ENCODE measurements around the gene MYOZ3. TPM values are rescaled to one million over a fixed set of nuclear protein-coding genes. Genes with fewer than 3 reads are reported as not detected.

MYOZ3 gene
- total RNA-seq, 1 experiment from 2014 or later: 0.10 TPM

DNA sequence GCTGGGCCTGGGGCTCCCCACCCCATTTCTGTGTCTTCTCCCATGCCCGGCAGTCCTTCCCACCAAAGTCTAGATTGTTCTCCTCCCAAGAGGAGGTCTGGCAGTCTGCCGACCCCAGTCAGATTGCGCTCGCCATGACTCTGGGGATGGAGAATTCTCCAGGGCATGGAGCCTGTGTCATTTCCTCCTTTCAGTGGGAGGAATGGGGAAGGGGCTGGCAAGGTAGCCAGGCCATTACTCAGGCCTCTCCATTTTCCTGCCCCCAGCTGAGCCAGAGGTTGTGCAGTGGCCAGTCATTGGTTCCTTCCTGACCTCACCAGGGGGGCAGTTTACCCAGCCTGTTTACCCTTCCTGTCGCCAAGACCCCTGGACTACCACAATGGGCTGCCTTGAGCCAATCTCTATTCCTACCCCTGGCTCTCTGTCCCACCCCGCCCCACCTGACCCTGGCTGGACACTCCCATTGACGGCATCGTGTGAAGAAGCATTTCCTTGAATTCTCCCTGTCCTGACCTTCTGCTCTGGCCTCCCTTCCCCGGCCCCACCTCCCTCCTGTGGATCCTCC, 20.0 kb upstream of the MYOZ3 start:
- BruUV-seq (replicated peaks): no TSS peak
- H2AFZ ChIP-seq (ENCODE audit: low read depth, low read length, poor library complexity, severe bottlenecking): no peak overlapping the region
- H3K9me3 ChIP-seq (ENCODE audit: control insufficient read depth in 1 of 2, insufficient read depth in 1 of 2, low read depth in 1 of 2, low read length in 2 of 2): no peaks in the 10 kb centered on the region
- H3K9ac ChIP-seq (ENCODE audit: low read length): no peak overlapping the region
- no peaks in the 10 kb centered on the region for H4K20me1 ChIP-seq (ENCODE audit: insufficient read depth)
- POLR2A ChIA-PET: no interaction called here
- ATAC-seq (no peak), DNase-seq (ENCODE audit: low read depth, low spot score) (no peak)
- H3K27me3 ChIP-seq (ENCODE audit: insufficient read depth, low read length): no peaks in the 10 kb centered on the region
- H3K36me3 ChIP-seq (ENCODE audit: control insufficient read depth in 1 of 2, insufficient read depth in 2 of 2, low read length in 2 of 2): no peaks in the 10 kb centered on the region
- no peak overlapping the region for H3K4me3 ChIP-seq (replicated peaks in 1 of 2; ENCODE audit: low read depth in 1 of 2, low read length in 2 of 2)
- CTCF ChIA-PET: interaction anchor here (0.8 kb wide), 1 partner anchor 11 kb away, joined by 3 read pairs; no protein-coding TSS in a partner anchor
- TF ChIP-seq YY1 (IDR thresholded peaks at IDR 0.05; ENCODE audit: extremely low read depth, insufficient replicate concordance, low read depth, low read length) (no peak), ZFX (IDR thresholded peaks at IDR 0.05) (no peak), CEBPB (IDR thresholded peaks at IDR 0.05; ENCODE audit: low read depth) (no peak), FOSL1 (IDR thresholded peaks at IDR 0.05; ENCODE audit: low read depth) (no peak)
- peaks cover 74 to 95% of the 10 kb centered on the region in 2 experiments for H3K4me1 ChIP-seq (ENCODE audit: control insufficient read depth in 1 of 2, insufficient read depth in 2 of 2, low read length in 2 of 2)
- intact Hi-C loops (cut with micrococcal nuclease): no loop called here
- peak overlapping the region; percentile 67 for H3K4me2 ChIP-seq (ENCODE audit: low read length)
- H3K79me2 ChIP-seq (ENCODE audit: insufficient read depth, low read length): no peaks in the 10 kb centered on the region
- RAD21 ChIA-PET (ENCODE audit: low non-redundant PET in 1 of 2, low total read pairs in 2 of 2, uncharacterized antibody in 2 of 2, unreplicated experiment in 2 of 2): no interaction called here
- no peaks in the 10 kb centered on the region for H3K9me2 ChIP-seq (ENCODE audit: insufficient read depth)
- no peak overlapping the region for H3K27ac ChIP-seq (ENCODE audit: low read depth, low read length)

DNA sequence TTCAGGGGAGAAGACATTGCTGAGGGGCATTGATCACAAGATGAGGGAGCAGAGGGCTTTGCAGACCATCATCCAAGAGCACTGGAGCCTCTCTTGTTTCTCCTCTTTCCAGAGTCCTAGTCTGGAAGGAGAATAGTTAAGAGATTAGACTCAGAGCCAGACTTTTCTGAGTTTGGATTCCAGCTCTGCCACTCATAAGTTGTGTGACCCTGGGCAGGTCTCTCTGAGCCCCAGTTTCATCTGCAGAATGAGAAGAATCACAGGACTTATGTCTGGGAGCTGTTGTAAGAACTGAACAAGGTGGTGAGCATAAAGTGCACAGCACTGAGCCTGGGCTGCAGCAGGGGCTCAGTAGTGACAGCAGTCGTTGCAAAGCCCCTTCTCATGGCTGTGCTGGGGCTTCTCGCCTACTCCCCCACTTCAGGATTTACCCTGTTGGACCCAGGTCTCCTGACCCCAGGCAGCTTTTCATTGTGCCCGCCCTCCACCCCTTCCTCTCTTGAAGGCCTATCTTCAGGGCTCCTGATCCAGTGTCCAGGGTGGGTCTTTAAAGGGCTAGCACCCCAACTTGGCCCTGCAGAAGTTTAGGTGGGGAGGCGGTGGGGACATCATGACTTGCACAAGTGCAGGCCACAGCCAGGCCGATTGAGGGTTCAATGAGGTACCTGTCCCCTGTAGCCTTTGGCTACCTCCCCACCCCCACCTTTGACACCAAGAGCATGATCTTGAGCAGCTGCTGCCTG, 19.1 kb upstream of the MYOZ3 start:
- Histone ChIP-seq H3K4me2 (ENCODE audit: low read length) (peak overlapping the region; percentile 67), H3K79me2 (ENCODE audit: insufficient read depth, low read length) (no peaks in the 10 kb centered on the region), H3K4me1 (ENCODE audit: control insufficient read depth in 1 of 2, insufficient read depth in 2 of 2, low read length in 2 of 2) (peaks cover 65 to 86% of the 10 kb centered on the region in 2 experiments), H3K9me2 (ENCODE audit: insufficient read depth) (no peaks in the 10 kb centered on the region), H2AFZ (ENCODE audit: low read depth, low read length, poor library complexity, severe bottlenecking) (no peak overlapping the region), H3K36me3 (ENCODE audit: control insufficient read depth in 1 of 2, insufficient read depth in 2 of 2, low read length in 2 of 2) (no peaks in the 10 kb centered on the region), H3K27ac (ENCODE audit: low read depth, low read length) (no peak overlapping the region), H3K9ac (ENCODE audit: low read length) (no peak overlapping the region), H3K9me3 (ENCODE audit: control insufficient read depth in 1 of 2, insufficient read depth in 1 of 2, low read depth in 1 of 2, low read length in 2 of 2) (no peaks in the 10 kb centered on the region), H3K27me3 (ENCODE audit: insufficient read depth, low read length) (no peaks in the 10 kb centered on the region), H3K4me3 (replicated peaks in 1 of 2; ENCODE audit: low read depth in 1 of 2, low read length in 2 of 2) (peak overlapping the region in 1 of 2 experiments; percentile 22; a peak in 1 of 4 replicates), H4K20me1 (ENCODE audit: insufficient read depth) (no peaks in the 10 kb centered on the region)
- no peak; the same call in 1 of the 2 replicates for ATAC-seq
- TF ChIP-seq POLR2AphosphoS5 (IDR thresholded peaks at IDR 0.05; ENCODE audit: low read depth, low read length): 0 out of 2 replicates have a peak, but pooled peaks have one; percentile 2
- no peak for TF ChIP-seq ELF1 (IDR thresholded peaks at IDR 0.05; ENCODE audit: borderline replicate concordance, low read depth)
- TF ChIP-seq FOSL1 (IDR thresholded peaks at IDR 0.05; ENCODE audit: low read depth): no peak
- POLR2A ChIA-PET: interaction anchor here (0.7 kb wide), 1 partner anchor 15 kb away, joined by 3 read pairs; no protein-coding TSS in a partner anchor
- CTCF ChIA-PET: interaction anchor here (0.7 to 1.1 kb wide), 3 partner anchors 10 to 82 kb away, joined by 3 to 5 read pairs (median 3); no protein-coding TSS in a partner anchor
- RAD21 ChIA-PET (ENCODE audit: low non-redundant PET in 1 of 2, low total read pairs in 2 of 2, uncharacterized antibody in 2 of 2, unreplicated experiment in 2 of 2): no interaction called here
- DNase-seq (ENCODE audit: low read depth, low spot score): no peak
- intact Hi-C loops (cut with micrococcal nuclease): no loop called here
- no TSS peak for BruUV-seq (replicated peaks)

Data from HCT116 (cell line).